ENCODE measurements around the gene SMYD3. TPM values are rescaled to one million over a fixed set of nuclear protein-coding genes. Genes with fewer than 3 reads are reported as not detected.

The SMYD3 gene
- total and polyA plus RNA-seq, 2 of the 13 experiments (the other 11 are each of a cell fraction or from before 2014, with no cell fraction given): 27.7 to 35.8 TPM

GRCh38 chr1:245776694-245777332, 730.3 kb downstream of the SMYD3 start:
- Histone ChIP-seq H3K27me3 (ENCODE audit: control insufficient read depth in 1 of 2, insufficient read depth in 2 of 2, low read length in 2 of 2) (no peaks in the 10 kb centered on the region; a peak in 1 of 5 replicates), H3K9me3 (ENCODE audit: low read length) (no peaks in the 10 kb centered on the region), H3K79me2 (ENCODE audit: insufficient read depth, low read length) (no peaks in the 10 kb centered on the region), H3K4me1 (ENCODE audit: insufficient read depth, low read length) (no peaks in the 10 kb centered on the region), H4K20me1 (ENCODE audit: insufficient read depth, low read length) (no peaks in the 10 kb centered on the region), H2AFZ (ENCODE audit: low read length) (no peak overlapping the region), H3K4me2 (ENCODE audit: low read depth, low read length) (no peak overlapping the region), H3K4me3 (replicated peaks in 1 of 3; ENCODE audit: insufficient read depth in 1 of 3, low read depth in 2 of 3, low read length in 3 of 3) (no peak overlapping the region), H3K27ac (ENCODE audit: extremely low read length, insufficient read depth, low read length) (no peak overlapping the region), H3K36me3 (replicated peaks in 1 of 2; ENCODE audit: control insufficient read depth in 1 of 2, insufficient read depth in 2 of 2, low read length in 2 of 2) (no peaks in the 10 kb centered on the region; a peak in 1 of 5 replicates), H3K9ac (ENCODE audit: insufficient read depth, low read depth, low read length) (no peak overlapping the region)
- CTCF ChIA-PET (ENCODE audit: low intra/inter-chr PET ratio, low total read pairs): no interaction called here
- TF ChIP-seq NCOA2 (CRISPR knock-in tag; IDR thresholded peaks at IDR 0.05): no peak
- no peak for TF ChIP-seq CREB1 (IDR thresholded peaks at IDR 0.05)
- no peak for TF ChIP-seq CREB1 (CRISPR knock-in tag; IDR thresholded peaks at IDR 0.05)
- no peak for TF ChIP-seq ZNF318 (CRISPR knock-in tag; IDR thresholded peaks at IDR 0.05)
- no peak for TF ChIP-seq ZNF224 (CRISPR knock-in tag; IDR thresholded peaks at IDR 0.05)
- no peak for DNase-seq (ENCODE audit: low spot score)
- in situ Hi-C loops (cut with HindIII; ENCODE audit: extremely low pct_ligation_motif_present, low pct_unique_long_range_greater_than_20kb) (no loop called here), intact Hi-C loops (cut with micrococcal nuclease; ENCODE audit: unreplicated experiment) (no loop called here)
- WGBS (ENCODE audit: low lambda C conversion rate): 91% methylated on average over 5 of the region's 5 CpGs
- FAIRE-seq: no peak
- BruUV-seq (replicated peaks): no TSS peak
- POLR2A ChIA-PET: no interaction called here
- no peak for ATAC-seq
